Activated CD4-positive, alpha-beta T cell treated with anti-CD3 and anti-CD28 coated beads, Interleukin-2, amount 10 ng/mL, durations not matched to agents 7 days and 5 days (primary cell): ENCODE measurements around the gene RIMBP3B. TPM values are rescaled to one million over a fixed set of nuclear protein-coding genes. Genes with fewer than 3 reads are reported as not detected.
"Not testable (repeated sequence)": the region's sequence is repeated elsewhere in the genome, so short reads cannot be mapped to it uniquely, and the experiment has no call there.

Source experiments
- CTCF ChIA-PET: fragments of 350-600 bp; sonication (Branson Sonifier 250); formaldehyde crosslinking; loops from one replicate; lab custom pipeline; 2021; ENCODE audit warnings: antibody characterized with exemption; lab: Charles Lee
- POLR2A ChIA-PET: fragments of 350-600 bp; sonication (Branson Sonifier 250); formaldehyde crosslinking; loops from one replicate; lab custom pipeline; 2021; ENCODE audit warnings: antibody characterized with exemption; lab: Charles Lee
- DNase-seq: peaks from one replicate; pipeline ENCODE4 v3.0.0-alpha.2; 2020
- H3K27ac Mint-ChIP-seq: one replicate; pipeline ENCODE4 v1.8.0; 2021; ENCODE audit warnings: mild to moderate bottlenecking, moderate library complexity, mixed read lengths
- H3K27me3 Mint-ChIP-seq: one replicate; pipeline ENCODE4 v1.8.0; 2021; ENCODE audit warnings: mixed read lengths
- H3K36me3 Mint-ChIP-seq: one replicate; pipeline ENCODE4 v1.8.0; 2021; ENCODE audit warnings: low read depth, mixed read lengths
- H3K4me1 Mint-ChIP-seq: one replicate; pipeline ENCODE4 v1.8.0; 2021; ENCODE audit warnings: mixed read lengths
- H3K4me3 Mint-ChIP-seq: one replicate; pipeline ENCODE4 v1.8.0; 2021; ENCODE audit warnings: mild to moderate bottlenecking, moderate library complexity, mixed read lengths
- H3K9me3 Mint-ChIP-seq: one replicate; pipeline ENCODE4 v1.8.0; 2021; ENCODE audit warnings: mixed read lengths
- total RNA-seq, 2 experiments: library from RNA; stranded (reverse); gene quantifications; one replicate each; pipeline ENCODE4 v1.2.3, GENCODE V29; 2021

Gene RIMBP3B
- 1 to 10 TPM in 1 of 2 experiments, under 1 TPM in 1; 0.84 to 1.1 TPM for total RNA-seq

GRCh38 chr22:21383701-21384467 is at the start of gene RIMBP3B:
TSS of gene RIMBP3B (plus strand) at chr22:21383751. CDS start at chr22:21383859, 108 bp downstream.
- H3K36me3 Mint-ChIP-seq, POLR2A ChIA-PET, H3K27ac Mint-ChIP-seq, H3K9me3 Mint-ChIP-seq, H3K27me3 Mint-ChIP-seq, CTCF ChIA-PET, H3K4me1 Mint-ChIP-seq, DNase-seq, H3K4me3 Mint-ChIP-seq: not testable (repeated sequence)

- H3K27me3 Mint-ChIP-seq, H3K27ac Mint-ChIP-seq, H3K36me3 Mint-ChIP-seq, CTCF ChIA-PET, DNase-seq, POLR2A ChIA-PET, H3K9me3 Mint-ChIP-seq, H3K4me1 Mint-ChIP-seq, H3K4me3 Mint-ChIP-seq: not testable (repeated sequence)
Measured at GRCh38 chr22:21357527-21357926, 26.0 kb upstream of the RIMBP3B start.

- H3K4me1 Mint-ChIP-seq, H3K27ac Mint-ChIP-seq, DNase-seq, H3K27me3 Mint-ChIP-seq, H3K36me3 Mint-ChIP-seq, H3K9me3 Mint-ChIP-seq, H3K4me3 Mint-ChIP-seq, POLR2A ChIA-PET, CTCF ChIA-PET: not testable (repeated sequence)
Measured at GRCh38 chr22:21360525-21360924, 23.0 kb upstream of the RIMBP3B start.

- H3K27me3 Mint-ChIP-seq, H3K27ac Mint-ChIP-seq, H3K4me1 Mint-ChIP-seq, DNase-seq, POLR2A ChIA-PET, H3K4me3 Mint-ChIP-seq, H3K9me3 Mint-ChIP-seq, CTCF ChIA-PET, H3K36me3 Mint-ChIP-seq: not testable (repeated sequence)
Measured at GRCh38 chr22:21362473-21362872, 21.1 kb upstream of the RIMBP3B start.

GRCh38 chr22:21363061-21363460 is 20.5 kb upstream of the RIMBP3B start:
- H3K36me3 Mint-ChIP-seq, POLR2A ChIA-PET, H3K9me3 Mint-ChIP-seq, H3K4me1 Mint-ChIP-seq, H3K27me3 Mint-ChIP-seq, H3K27ac Mint-ChIP-seq, H3K4me3 Mint-ChIP-seq, CTCF ChIA-PET, DNase-seq: not testable (repeated sequence)

GRCh38 chr22:21363803-21364202 is 19.7 kb upstream of the RIMBP3B start:
- H3K4me1 Mint-ChIP-seq, CTCF ChIA-PET, H3K27me3 Mint-ChIP-seq, POLR2A ChIA-PET, H3K36me3 Mint-ChIP-seq, DNase-seq, H3K27ac Mint-ChIP-seq, H3K4me3 Mint-ChIP-seq, H3K9me3 Mint-ChIP-seq: not testable (repeated sequence)

GRCh38 chr22:21364362-21364761 is 19.2 kb upstream of the RIMBP3B start:
- H3K36me3 Mint-ChIP-seq, CTCF ChIA-PET, H3K4me3 Mint-ChIP-seq, H3K4me1 Mint-ChIP-seq, POLR2A ChIA-PET, H3K9me3 Mint-ChIP-seq, H3K27me3 Mint-ChIP-seq, H3K27ac Mint-ChIP-seq, DNase-seq: not testable (repeated sequence)

GRCh38 chr22:21365337-21365736 is 18.2 kb upstream of the RIMBP3B start:
- CTCF ChIA-PET, H3K9me3 Mint-ChIP-seq, H3K4me3 Mint-ChIP-seq, POLR2A ChIA-PET, H3K36me3 Mint-ChIP-seq, H3K27ac Mint-ChIP-seq, DNase-seq, H3K4me1 Mint-ChIP-seq, H3K27me3 Mint-ChIP-seq: not testable (repeated sequence)

GRCh38 chr22:21368603-21369310 is 14.8 kb upstream of the RIMBP3B start:
- POLR2A ChIA-PET, H3K4me1 Mint-ChIP-seq, DNase-seq, H3K27me3 Mint-ChIP-seq, H3K27ac Mint-ChIP-seq, H3K9me3 Mint-ChIP-seq, H3K4me3 Mint-ChIP-seq, H3K36me3 Mint-ChIP-seq, CTCF ChIA-PET: not testable (repeated sequence)

- H3K9me3 Mint-ChIP-seq, CTCF ChIA-PET, H3K27me3 Mint-ChIP-seq, H3K27ac Mint-ChIP-seq, H3K4me3 Mint-ChIP-seq, DNase-seq, H3K4me1 Mint-ChIP-seq, H3K36me3 Mint-ChIP-seq, POLR2A ChIA-PET: not testable (repeated sequence)
Measured at GRCh38 chr22:21375880-21376279, 7.7 kb upstream of the RIMBP3B start.

- H3K27me3 Mint-ChIP-seq, CTCF ChIA-PET, H3K36me3 Mint-ChIP-seq, H3K27ac Mint-ChIP-seq, DNase-seq, POLR2A ChIA-PET, H3K4me3 Mint-ChIP-seq, H3K4me1 Mint-ChIP-seq, H3K9me3 Mint-ChIP-seq: not testable (repeated sequence)
Measured at GRCh38 chr22:21384468-21385357, 1.2 kb downstream of the RIMBP3B start.

- H3K4me1 Mint-ChIP-seq, H3K4me3 Mint-ChIP-seq, H3K27ac Mint-ChIP-seq, H3K9me3 Mint-ChIP-seq, CTCF ChIA-PET, DNase-seq, POLR2A ChIA-PET, H3K27me3 Mint-ChIP-seq, H3K36me3 Mint-ChIP-seq: not testable (repeated sequence)
Measured at GRCh38 chr22:21389480-21389879, 5.9 kb downstream of the RIMBP3B start.

- CTCF ChIA-PET, H3K27ac Mint-ChIP-seq, H3K27me3 Mint-ChIP-seq, H3K36me3 Mint-ChIP-seq, DNase-seq, H3K9me3 Mint-ChIP-seq, H3K4me1 Mint-ChIP-seq, POLR2A ChIA-PET, H3K4me3 Mint-ChIP-seq: not testable (repeated sequence)
Measured at GRCh38 chr22:21390013-21390412, 6.5 kb downstream of the RIMBP3B start.
